ENCODE data around the gene ASS1.

Gene ASS1

GRCh38 chr9:130500340-130501180 lies 55.8 kb downstream of the ASS1 start:
- no peak for DNase-seq

DNA sequence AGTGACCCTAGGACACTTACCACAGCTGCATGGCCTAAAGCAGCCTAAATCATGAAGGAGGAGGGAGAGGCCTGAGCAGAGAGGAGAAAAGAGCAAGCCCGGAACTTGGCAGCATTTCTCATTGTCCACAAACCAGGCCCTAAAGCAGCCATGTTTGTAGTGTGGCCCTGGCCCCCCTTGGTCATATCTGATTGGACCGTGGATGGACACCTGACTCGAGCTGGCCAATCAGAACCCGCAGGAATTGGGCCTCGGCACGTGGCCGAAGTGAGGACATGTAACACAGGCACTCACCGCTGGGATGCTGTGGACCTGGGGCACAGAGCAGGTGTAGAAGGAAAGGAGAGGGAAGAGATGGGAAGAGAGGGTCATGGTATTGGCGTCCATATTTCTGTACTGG lies 56.9 kb downstream of the ASS1 start:
- DNase-seq = no peak

DNA sequence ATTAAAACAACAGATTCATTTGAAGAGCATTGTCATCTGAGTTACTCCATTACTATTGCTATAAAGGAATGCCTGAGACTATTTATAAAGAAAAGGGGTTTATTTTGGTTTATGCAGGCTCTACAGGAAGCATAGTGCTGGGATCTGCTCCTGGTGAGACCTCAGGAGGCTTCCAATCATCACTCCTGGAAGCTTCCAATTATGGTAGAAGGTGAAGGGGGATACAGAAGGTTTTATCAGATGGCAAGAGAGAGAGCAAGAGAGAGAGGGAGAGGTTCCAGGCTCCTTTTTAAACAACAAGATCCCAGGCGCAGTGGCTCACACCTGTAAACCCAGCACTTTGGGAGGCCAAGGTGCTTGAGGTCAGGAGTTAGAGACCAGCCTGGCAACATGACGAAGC lies 63.5 kb downstream of the ASS1 start:
- no peak for DNase-seq

- no peak for DNase-seq
Measured at GRCh38 chr9:130512199-130512598, 67.4 kb downstream of the ASS1 start.

DNA sequence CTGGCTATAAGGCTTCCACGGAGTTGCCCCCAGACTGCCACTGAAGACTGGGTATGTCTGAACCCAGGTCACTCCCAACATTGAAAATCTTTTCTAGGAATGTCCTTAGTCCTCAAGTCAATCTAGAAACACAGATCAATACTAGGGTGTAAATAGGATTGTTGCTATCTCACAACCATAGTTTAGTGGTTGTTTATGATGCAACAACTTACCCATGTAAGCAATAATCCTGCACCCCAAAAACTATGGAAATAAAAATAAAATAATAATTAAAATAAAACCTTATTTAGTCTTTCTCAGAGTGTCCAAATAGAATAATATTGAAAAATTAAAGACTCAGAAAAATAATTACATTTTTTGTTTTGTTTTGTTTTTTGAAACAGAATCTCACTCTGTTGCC lies 68.3 kb downstream of the ASS1 start:
- DNase-seq = no peak

DNA sequence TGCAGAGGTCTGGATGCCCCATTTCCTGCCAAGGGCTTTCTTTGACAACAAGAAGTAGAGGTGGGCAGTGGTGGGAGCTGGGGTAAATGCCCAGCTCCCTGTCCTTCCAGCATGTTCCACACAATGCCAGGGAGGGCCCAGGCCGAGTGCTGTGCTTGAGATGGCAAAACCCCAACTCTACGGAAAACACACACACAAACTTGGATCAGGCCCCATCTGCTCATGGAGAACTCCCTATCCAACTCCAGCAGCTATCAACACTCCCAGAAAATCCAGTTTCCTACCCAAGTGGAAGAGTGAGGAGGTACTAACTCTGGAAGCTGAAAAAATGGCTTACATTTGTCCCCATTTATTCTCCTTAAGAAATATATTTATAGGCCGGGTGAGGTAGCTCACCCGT lies 73.5 kb downstream of the ASS1 start:
- DNase-seq = no peak

GRCh38 chr9:130518943-130519799 lies 74.4 kb downstream of the ASS1 start:
- no peak for DNase-seq

- DNase-seq = no peak
Measured at GRCh38 chr9:130519927-130520326, 75.2 kb downstream of the ASS1 start.

- no peak for DNase-seq
Measured at GRCh38 chr9:130521715-130522114, 77.0 kb downstream of the ASS1 start.

DNA sequence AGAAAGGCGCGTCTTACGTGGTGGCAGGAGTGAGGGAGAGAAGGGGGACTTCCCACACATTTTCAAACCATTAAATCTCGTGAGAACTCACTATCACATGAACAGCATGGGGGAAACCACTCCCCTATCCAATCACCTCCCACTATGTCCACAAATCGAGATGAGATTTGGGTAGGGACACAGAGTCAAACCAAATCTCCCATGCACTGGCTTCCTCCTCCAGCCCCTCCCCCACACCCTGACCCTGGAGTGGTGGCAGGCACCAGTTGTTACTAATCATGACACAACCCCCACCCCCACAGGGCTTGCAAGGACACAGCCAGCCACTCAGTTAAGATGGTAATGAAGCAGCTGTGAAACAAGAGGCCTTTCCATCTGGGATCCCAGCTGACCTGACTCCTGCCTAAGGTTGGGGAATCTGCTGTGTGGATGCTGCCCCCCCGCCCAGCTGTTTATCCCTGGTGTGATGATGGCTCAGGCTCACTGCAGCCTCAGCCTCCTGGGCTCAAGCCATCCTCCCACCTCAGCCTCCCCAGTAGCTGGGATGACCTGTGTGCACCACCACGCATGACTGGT lies 77.6 kb downstream of the ASS1 start:
- no peak for DNase-seq

DNA sequence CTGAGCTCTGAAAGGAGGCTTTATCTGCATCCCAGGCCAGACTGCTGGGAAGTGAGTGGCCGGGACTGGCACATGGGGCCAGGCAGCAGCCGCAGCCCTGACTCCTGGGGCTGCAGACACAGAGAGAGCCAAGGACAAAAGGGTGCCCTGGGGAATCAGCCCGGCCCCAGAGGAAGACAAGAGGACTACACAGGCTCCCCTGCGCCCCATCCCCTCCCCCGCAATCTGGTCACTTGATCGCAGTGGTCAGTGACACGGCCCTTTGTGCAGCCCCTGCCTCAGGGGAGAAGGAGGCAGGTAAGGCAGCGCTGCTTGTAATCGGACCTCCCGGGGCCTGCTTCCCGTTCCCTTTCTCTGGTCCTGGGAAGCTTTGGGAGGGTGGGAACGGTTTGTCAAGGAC lies 79.2 kb downstream of the ASS1 start:
- no peak for DNase-seq

DNA sequence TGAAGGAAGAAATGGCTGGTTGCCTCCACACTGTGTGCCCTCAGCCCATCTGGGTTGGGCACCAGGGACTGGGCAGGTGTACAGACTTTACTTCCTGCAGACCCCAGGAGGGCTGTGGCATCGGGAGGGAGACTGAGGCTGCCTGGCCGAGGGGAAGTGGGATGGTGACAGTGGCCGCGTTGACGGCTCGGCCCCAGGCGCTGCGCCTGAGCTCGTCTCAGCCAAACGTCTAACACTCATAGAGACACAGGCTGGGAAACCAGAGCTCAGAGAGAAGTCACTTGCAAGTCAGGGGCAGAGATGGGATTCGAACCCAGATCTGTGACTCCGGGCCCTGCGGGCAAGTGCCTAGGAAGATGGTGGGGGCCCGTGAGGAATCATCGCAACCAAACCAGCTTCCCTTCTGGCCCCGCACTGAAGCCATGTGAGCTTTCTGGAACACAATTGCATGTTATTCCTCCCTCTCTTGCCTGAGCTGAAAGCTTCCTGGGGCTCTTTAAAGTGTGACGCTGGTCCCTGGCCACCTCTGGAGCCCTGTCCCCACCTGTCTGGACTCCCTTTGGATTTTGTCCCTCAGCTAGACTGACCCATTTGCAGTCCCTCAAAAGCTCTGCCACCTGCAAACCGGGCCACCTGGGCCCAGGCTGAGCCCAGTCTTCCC lies 81.6 kb downstream of the ASS1 start:
- DNase-seq = no peak

DNA sequence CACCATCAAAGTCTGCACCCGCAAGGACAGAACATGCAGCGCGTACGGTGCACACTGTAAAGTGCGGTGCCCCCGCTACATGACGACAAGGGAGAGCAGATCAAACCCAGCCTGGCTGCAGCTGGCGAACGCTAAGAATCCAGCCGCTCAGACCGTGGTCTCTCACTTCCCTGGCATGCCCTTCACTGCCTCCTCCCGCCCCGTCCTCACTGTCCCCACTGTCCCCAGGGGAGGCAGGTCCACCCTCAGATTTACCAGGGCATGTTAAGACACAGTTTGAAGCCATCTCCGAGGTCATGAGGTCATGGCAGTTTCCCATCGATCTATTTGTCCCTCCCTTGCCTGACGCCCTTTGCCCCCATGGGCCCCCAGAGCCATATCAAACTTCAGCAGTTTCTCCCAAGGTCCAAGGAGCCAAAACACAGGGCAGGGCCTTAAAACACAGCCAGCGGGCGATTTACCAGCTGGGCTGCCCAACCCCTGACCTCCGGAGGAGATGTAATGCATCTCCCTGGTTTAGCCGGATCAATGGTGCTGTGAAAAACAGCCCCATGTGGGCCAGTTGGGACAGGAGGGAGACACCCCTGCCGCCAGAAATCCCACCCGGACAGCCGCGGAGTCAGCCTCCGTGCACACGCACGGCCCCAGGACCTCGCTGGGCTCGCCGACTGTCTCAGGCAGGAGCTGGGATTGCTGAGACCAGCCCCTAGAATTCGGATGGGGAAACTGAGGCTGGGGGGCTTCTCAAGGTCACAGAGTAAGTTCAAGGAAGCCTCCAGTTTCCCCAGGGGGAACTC lies 82.3 kb downstream of the ASS1 start:
- no peak for DNase-seq

DNA sequence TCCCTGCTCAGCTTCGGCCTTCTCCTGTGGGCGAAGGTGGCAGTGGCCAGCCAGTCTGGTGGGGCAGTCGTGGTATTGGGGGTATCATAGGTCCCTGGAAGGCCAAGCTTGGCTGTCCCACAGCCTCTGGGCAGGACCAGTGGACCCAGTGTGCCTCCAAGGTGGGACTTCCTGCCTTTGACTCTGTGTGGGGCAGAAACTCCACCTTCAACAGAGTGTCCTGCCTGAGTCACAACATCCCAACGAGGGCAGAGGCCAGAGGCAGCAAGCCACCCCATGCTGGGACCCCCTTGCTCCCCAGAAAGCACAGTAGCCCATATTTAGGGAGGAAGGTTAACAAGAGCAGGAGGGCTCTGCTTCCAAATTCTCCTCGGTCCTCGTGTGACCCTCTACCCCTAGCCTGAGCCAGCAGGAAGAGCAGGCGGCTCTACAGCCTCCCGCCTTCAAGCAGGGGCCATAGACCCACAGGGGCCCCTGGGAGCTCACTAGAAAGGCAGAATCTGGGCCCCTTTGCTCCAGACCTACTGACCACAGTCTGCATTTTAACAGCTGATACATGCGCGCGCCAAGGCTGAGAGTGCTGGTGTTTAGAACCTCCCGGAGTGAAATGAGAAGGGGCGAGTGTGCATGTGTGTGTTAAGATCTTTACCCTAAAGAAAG lies 83.0 kb downstream of the ASS1 start:
- no peak for DNase-seq

DNA sequence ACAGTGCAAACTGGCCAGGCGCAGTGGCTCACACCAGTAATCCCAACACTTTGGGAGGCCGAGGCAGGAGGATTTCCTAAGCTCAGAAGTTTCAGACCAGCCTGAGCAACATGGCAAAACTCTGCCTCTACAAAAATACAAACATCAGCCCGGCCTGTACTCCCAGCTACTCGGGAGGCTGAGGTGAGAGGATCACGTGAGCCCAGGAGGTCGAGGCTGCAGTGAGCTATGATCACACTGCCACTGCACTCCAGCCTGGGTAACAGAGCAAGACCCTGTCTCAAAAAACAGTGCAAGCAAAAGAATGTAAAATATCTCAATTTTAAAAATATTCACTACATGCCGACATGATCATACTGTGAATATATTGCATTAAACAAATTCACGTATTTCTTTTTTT lies 83.9 kb downstream of the ASS1 start:
- no peak for DNase-seq

DNA sequence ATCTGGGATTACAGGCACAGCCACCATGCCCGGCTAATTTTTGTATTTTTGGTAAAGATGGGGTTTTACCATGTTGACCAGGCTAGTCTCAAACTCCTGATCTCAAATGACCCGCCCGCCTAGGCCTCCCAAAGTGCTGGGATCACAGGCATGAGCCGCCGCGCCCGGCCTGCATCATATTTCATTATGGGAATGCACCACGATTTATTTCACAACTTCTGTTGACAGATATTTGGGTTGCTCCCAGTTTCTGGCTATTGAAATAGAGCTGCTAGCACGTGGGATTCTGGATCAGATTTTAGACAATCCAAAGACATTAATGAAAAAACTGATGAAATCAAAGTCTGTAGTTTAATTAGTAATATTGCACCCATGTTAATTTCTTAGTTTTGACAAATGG lies 86.2 kb downstream of the ASS1 start:
- no peak for DNase-seq

DNA sequence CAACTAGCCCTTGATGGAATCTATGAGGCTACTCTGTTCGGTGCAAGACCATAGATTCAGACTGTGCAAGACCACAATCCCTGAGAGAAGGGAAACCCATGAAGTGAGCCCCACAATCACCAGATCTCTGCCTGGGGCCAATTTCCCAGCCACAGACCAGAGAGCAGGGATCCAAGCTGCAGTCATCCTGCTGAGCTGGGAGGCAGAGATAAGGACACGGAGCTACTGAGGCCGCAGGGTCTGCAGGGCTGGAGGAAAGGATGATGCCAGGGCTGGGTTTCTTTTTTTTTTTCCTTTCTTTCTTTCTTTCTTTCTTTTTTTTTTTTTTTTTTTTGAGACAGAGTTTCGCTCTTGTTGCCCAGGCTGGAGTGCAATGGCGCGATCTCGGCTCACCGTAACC lies 86.9 kb downstream of the ASS1 start:
- no peak for DNase-seq

GRCh38 chr9:130532426-130533080 lies 87.8 kb downstream of the ASS1 start:
- no peak for DNase-seq

GRCh38 chr9:130535818-130536521 lies 91.2 kb downstream of the ASS1 start:
- DNase-seq = no peak

DNA sequence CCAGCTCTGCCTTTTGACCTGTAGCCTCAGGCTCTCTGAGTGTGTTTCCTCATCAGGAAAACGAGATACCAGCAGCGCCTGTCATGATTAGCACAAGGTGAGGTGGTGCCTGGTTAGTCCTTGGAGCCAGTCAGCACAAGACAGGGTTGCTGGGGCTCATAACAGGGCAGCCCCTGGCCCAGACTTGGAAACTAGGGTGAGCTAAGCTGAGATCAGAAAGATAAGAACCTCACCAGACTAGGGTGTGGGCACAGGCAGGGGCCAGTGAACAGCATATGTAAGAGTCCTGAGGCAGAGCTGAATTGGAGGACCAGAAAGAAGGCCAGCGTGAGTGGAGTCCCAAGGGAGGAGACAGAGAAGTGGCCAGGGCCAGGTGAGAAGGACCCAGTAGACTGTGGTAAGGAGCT lies 91.9 kb downstream of the ASS1 start:
- DNase-seq = no peak

All from KG1 (cell line).